ENCODE data around the gene SDF4. TPM values are rescaled to one million over a fixed set of nuclear protein-coding genes. Genes with fewer than 3 reads are reported as not detected.

The SDF4 gene
- total RNA-seq, 1 donor from 2014 or later, result 175 TPM

GRCh38 chr1:1229770-1230169 lies 2.0 kb downstream of the SDF4 start:
- peak overlapping the region; percentile 50 for H3K27ac Mint-ChIP-seq (ENCODE audit: unreplicated experiment)
- peaks cover 13% of the 10 kb centered on the region for H3K36me3 Mint-ChIP-seq (ENCODE audit: low read depth, unreplicated experiment)
- Histone ChIP-seq H3K27ac (ENCODE audit: low read depth, low read length) (no peak overlapping the region), H3K4me3 (ENCODE audit: insufficient read depth, low read depth, low read length) (no peak overlapping the region), H3K9me3 (ENCODE audit: insufficient read depth, low read depth, low read length) (peaks cover 9% of the 10 kb centered on the region), H3K79me2 (ENCODE audit: insufficient read depth, low read length) (peaks cover 93% of the 10 kb centered on the region), H4K20me1 (ENCODE audit: insufficient read depth, low read length) (peaks cover 66% of the 10 kb centered on the region), H2AFZ (ENCODE audit: low read depth, low read length) (no peak overlapping the region), H3K36me3 (ENCODE audit: insufficient read depth, low read length) (no peaks in the 10 kb centered on the region), H3K9ac (ENCODE audit: low read length) (no peak overlapping the region), H3K27me3 (ENCODE audit: insufficient read depth, low read length) (no peaks in the 10 kb centered on the region), H3K4me1 (ENCODE audit: insufficient read depth, low read length) (peaks cover 14% of the 10 kb centered on the region), H3K4me2 (ENCODE audit: low read length) (peak overlapping the region; percentile 96)
- peaks cover 2% of the 10 kb centered on the region for H3K9me3 Mint-ChIP-seq (ENCODE audit: unreplicated experiment)
- peaks cover 13% of the 10 kb centered on the region for H3K4me1 Mint-ChIP-seq (ENCODE audit: low read depth, unreplicated experiment)
- no peak for TF ChIP-seq EZH2 (IDR thresholded peaks at IDR 0.05; ENCODE audit: insufficient read depth, low read length)
- TF ChIP-seq CTCF (IDR thresholded peaks at IDR 0.05; ENCODE audit: insufficient read depth, low read depth, low read length), result no peak
- no peaks in the 10 kb centered on the region for H3K27me3 Mint-ChIP-seq (ENCODE audit: low read depth, unreplicated experiment)
- no peak for FAIRE-seq
- H3K4me3 Mint-ChIP-seq (ENCODE audit: unreplicated experiment), result peak overlapping the region; percentile 68
- DNase-seq (ENCODE audit: low read depth), result no peak

- peaks cover 10% of the 10 kb centered on the region for H3K4me1 Mint-ChIP-seq (ENCODE audit: low read depth, unreplicated experiment)
- H3K36me3 Mint-ChIP-seq (ENCODE audit: low read depth, unreplicated experiment), result peaks cover 13% of the 10 kb centered on the region
- no peak for FAIRE-seq
- H3K4me3 Mint-ChIP-seq (ENCODE audit: unreplicated experiment), result no peak overlapping the region
- H3K27me3 Mint-ChIP-seq (ENCODE audit: low read depth, unreplicated experiment), result no peaks in the 10 kb centered on the region
- Histone ChIP-seq H3K27me3 (ENCODE audit: insufficient read depth, low read length) (no peaks in the 10 kb centered on the region), H4K20me1 (ENCODE audit: insufficient read depth, low read length) (peaks cover 64% of the 10 kb centered on the region), H2AFZ (ENCODE audit: low read depth, low read length) (no peak overlapping the region), H3K27ac (ENCODE audit: low read depth, low read length) (no peak overlapping the region), H3K4me3 (ENCODE audit: insufficient read depth, low read depth, low read length) (no peak overlapping the region), H3K36me3 (ENCODE audit: insufficient read depth, low read length) (no peaks in the 10 kb centered on the region), H3K9ac (ENCODE audit: low read length) (no peak overlapping the region), H3K79me2 (ENCODE audit: insufficient read depth, low read length) (peaks cover 92% of the 10 kb centered on the region), H3K4me1 (ENCODE audit: insufficient read depth, low read length) (peaks cover 14% of the 10 kb centered on the region), H3K9me3 (ENCODE audit: insufficient read depth, low read depth, low read length) (peaks cover 9% of the 10 kb centered on the region), H3K4me2 (ENCODE audit: low read length) (no peak overlapping the region)
- no peak for DNase-seq (ENCODE audit: low read depth)
- H3K9me3 Mint-ChIP-seq (ENCODE audit: unreplicated experiment), result no peaks in the 10 kb centered on the region
- H3K27ac Mint-ChIP-seq (ENCODE audit: unreplicated experiment), result no peak overlapping the region
- no peak for TF ChIP-seq EZH2 (IDR thresholded peaks at IDR 0.05; ENCODE audit: insufficient read depth, low read length)
- TF ChIP-seq CTCF (IDR thresholded peaks at IDR 0.05; ENCODE audit: insufficient read depth, low read depth, low read length), result no peak
Observed at GRCh38 chr1:1228596-1229321, 3.0 kb downstream of the SDF4 start.

GRCh38 chr1:1228187-1228586 lies 3.6 kb downstream of the SDF4 start:
- H3K79me2 ChIP-seq (ENCODE audit: insufficient read depth, low read length), result peaks cover 87% of the 10 kb centered on the region
- H3K36me3 Mint-ChIP-seq (ENCODE audit: low read depth, unreplicated experiment), result peaks cover 15% of the 10 kb centered on the region
- FAIRE-seq, result no peak

More at GRCh38 chr1:1228187-1228586, 3.6 kb downstream of the SDF4 start:
- H3K27ac Mint-ChIP-seq (ENCODE audit: unreplicated experiment), result no peak overlapping the region
- Histone ChIP-seq H3K4me3 (ENCODE audit: insufficient read depth, low read depth, low read length) (no peak overlapping the region), H3K9me3 (ENCODE audit: insufficient read depth, low read depth, low read length) (peaks cover 7% of the 10 kb centered on the region), H3K9ac (ENCODE audit: low read length) (no peak overlapping the region), H3K4me1 (ENCODE audit: insufficient read depth, low read length) (peaks cover 14% of the 10 kb centered on the region), H3K27ac (ENCODE audit: low read depth, low read length) (no peak overlapping the region), H3K36me3 (ENCODE audit: insufficient read depth, low read length) (no peaks in the 10 kb centered on the region), H2AFZ (ENCODE audit: low read depth, low read length) (no peak overlapping the region), H3K27me3 (ENCODE audit: insufficient read depth, low read length) (no peaks in the 10 kb centered on the region), H3K4me2 (ENCODE audit: low read length) (no peak overlapping the region), H4K20me1 (ENCODE audit: insufficient read depth, low read length) (peaks cover 63% of the 10 kb centered on the region)
- no peak overlapping the region for H3K4me3 Mint-ChIP-seq (ENCODE audit: unreplicated experiment)
- H3K27me3 Mint-ChIP-seq (ENCODE audit: low read depth, unreplicated experiment), result no peaks in the 10 kb centered on the region
- TF ChIP-seq EZH2 (IDR thresholded peaks at IDR 0.05; ENCODE audit: insufficient read depth, low read length) (no peak), CTCF (IDR thresholded peaks at IDR 0.05; ENCODE audit: insufficient read depth, low read depth, low read length) (no peak)
- DNase-seq (ENCODE audit: low read depth), result no peak
- H3K9me3 Mint-ChIP-seq (ENCODE audit: unreplicated experiment), result no peaks in the 10 kb centered on the region
- peaks cover 7% of the 10 kb centered on the region for H3K4me1 Mint-ChIP-seq (ENCODE audit: low read depth, unreplicated experiment)

Data from astrocyte (in vitro differentiated cells and primary cell).